Inflammatory macrophage treated with lipopolysaccharide for 1 hour (primary cell): ENCODE measurements around the gene GYS1.

Source experiments
- DNase-seq, 2 donors: peaks; one replicate each; pipeline ENCODE4 v3.0.0-alpha.2; 2020 to 2022

The GYS1 gene

GRCh38 chr19:49017666-49018351, 24.7 kb upstream of the GYS1 start:
- peak; percentile 18 to 45 for DNase-seq

- no peak for DNase-seq
Measured at GRCh38 chr19:49017041-49017665, 24.0 kb upstream of the GYS1 start, which contains the start of gene LHB. LHB (minus strand) TSS chr19:49017091; CDS start chr19:49017081, 10 bp downstream.

GRCh38 chr19:49016067-49016839, 23.1 kb upstream of the GYS1 start:
- DNase-seq = no peak

GRCh38 chr19:49014870-49015255, 21.8 kb upstream of the GYS1 start:
- no peak for DNase-seq

GRCh38 chr19:49014123-49014869, 21.2 kb upstream of the GYS1 start:
- no peak for DNase-seq

GRCh38 chr19:49011194-49011593, 18.1 kb upstream of the GYS1 start:
- DNase-seq = no peak

- no peak for DNase-seq
Measured at GRCh38 chr19:49010453-49010852, 17.3 kb upstream of the GYS1 start.

GRCh38 chr19:49009828-49010227, 16.7 kb upstream of the GYS1 start:
- DNase-seq = no peak

- DNase-seq = no peak
Measured at GRCh38 chr19:49006905-49007304, 13.8 kb upstream of the GYS1 start.

GRCh38 chr19:49004964-49005614, 12.0 kb upstream of the GYS1 start:
- DNase-seq = no peak

GRCh38 chr19:49004133-49004532, 11.0 kb upstream of the GYS1 start:
- DNase-seq = no peak

- DNase-seq = peak; percentile 31 to 75
Measured at GRCh38 chr19:48999481-49000325, 6.6 kb upstream of the GYS1 start.

- peak; percentile 37 to 75 for DNase-seq
Measured at GRCh38 chr19:48997972-48998371, 4.9 kb upstream of the GYS1 start.

- DNase-seq = no peak
Measured at GRCh38 chr19:48994035-48994386, 902 bp upstream of the GYS1 start.

GRCh38 chr19:48992581-48993174, 431 bp downstream of the GYS1 start:
- DNase-seq = peak in 1 of 2 donors; percentile 10

- peak; percentile 86 to 88 for DNase-seq
Measured at GRCh38 chr19:48991873-48992580, 1.1 kb downstream of the GYS1 start.

- DNase-seq = no peak
Measured at GRCh38 chr19:48991011-48991609, 2.0 kb downstream of the GYS1 start.

- no peak for DNase-seq
Measured at GRCh38 chr19:48990400-48990799, 2.7 kb downstream of the GYS1 start.

- DNase-seq = no peak
Measured at GRCh38 chr19:48989701-48990291, 3.3 kb downstream of the GYS1 start.

GRCh38 chr19:48988860-48989259, 4.2 kb downstream of the GYS1 start:
- DNase-seq = no peak
